SKM-1 treated with dmso at 0.1 percent for 144 hours (cell line): ENCODE measurements around the gene HDAC4.
"Not testable (repeated sequence)": the region's sequence is repeated elsewhere in the genome, so short reads cannot be mapped to it uniquely, and the experiment has no call there.

ENCODE experiments used
- DNase-seq: peaks from one replicate; lab custom pipeline; 2025; ENCODE audit not compliant: unreplicated experiment; lab: John Stamatoyannopoulos, UW

HDAC4 gene

GRCh38 chr2:239400596-239401066 is at the start of gene HDAC4:
TSS of gene HDAC4 (minus strand) at chr2:239401020. CDS start at chr2:239352699, 48,321 bp downstream.
- no peak for DNase-seq

- DNase-seq = not testable (repeated sequence)
These were observed 48.6 kb upstream of the HDAC4 start for GRCh38 chr2:239449468-239449867.

- no peak for DNase-seq
These were observed 45.1 kb upstream of the HDAC4 start for GRCh38 chr2:239445771-239446524.

GRCh38 chr2:239444626-239445577 is 44.1 kb upstream of the HDAC4 start:
- peak; percentile 69 for DNase-seq

GRCh38 chr2:239443666-239444567 is 43.1 kb upstream of the HDAC4 start:
- DNase-seq = no peak

DNA sequence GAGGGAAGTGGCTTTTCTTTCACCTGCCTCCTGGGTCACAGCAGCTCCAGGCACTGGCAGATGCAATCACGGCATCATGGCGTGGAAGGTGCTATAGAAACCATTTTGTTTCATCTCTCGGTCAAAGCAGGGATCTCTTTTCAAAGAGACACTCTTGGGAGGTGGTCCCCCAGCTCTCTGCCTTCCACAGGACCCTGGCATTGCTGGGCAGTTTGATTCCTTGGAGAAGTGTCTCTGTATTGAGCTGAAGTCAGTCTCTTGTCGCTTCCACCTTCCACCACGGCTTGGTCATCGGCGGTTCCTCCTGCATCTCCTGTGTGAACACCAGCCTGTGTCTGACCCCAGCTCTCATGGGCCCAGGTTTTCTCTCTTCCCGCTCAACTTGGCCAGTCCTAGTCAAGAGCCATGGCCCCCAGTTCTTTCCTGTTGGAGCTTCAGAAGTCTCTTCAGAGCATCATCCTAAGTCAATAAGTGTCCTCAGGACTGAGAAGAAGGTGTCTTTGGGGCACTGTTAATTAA is 42.3 kb upstream of the HDAC4 start:
- DNase-seq = no peak

GRCh38 chr2:239442192-239442591 is 41.4 kb upstream of the HDAC4 start:
- DNase-seq = no peak

- DNase-seq = no peak
These were observed 40.6 kb upstream of the HDAC4 start for GRCh38 chr2:239441261-239442078.

- DNase-seq = no peak
These were observed 39.7 kb upstream of the HDAC4 start for GRCh38 chr2:239440511-239440959.

DNA sequence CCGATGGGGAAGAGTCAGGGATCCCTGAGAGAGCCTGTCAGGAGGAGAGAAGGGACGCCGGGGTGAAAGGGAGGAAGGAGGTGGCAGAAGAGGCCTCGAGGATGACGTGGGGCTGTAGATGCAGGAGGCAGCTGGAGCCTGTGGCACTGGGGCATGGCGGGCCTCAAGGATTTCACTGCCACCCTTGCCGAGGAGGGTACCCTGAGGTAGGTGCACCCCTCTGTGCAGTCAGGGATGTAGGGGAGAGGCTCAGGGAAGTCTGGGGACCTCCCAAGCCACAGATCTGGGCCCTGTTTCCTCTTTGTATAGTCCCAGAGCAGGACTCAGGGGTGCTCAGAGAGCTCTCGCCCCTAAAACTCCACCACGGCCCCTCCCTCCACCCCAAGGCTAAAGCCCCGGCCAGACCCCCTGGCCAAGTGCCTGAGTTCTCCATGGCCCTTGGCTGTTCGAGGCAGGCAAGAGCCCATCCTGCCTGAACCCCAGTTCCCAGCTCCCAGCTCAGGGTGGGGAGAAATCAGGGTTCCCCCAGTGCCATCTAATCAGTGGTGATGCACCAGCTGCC is 39.0 kb upstream of the HDAC4 start:
- no peak for DNase-seq

DNA sequence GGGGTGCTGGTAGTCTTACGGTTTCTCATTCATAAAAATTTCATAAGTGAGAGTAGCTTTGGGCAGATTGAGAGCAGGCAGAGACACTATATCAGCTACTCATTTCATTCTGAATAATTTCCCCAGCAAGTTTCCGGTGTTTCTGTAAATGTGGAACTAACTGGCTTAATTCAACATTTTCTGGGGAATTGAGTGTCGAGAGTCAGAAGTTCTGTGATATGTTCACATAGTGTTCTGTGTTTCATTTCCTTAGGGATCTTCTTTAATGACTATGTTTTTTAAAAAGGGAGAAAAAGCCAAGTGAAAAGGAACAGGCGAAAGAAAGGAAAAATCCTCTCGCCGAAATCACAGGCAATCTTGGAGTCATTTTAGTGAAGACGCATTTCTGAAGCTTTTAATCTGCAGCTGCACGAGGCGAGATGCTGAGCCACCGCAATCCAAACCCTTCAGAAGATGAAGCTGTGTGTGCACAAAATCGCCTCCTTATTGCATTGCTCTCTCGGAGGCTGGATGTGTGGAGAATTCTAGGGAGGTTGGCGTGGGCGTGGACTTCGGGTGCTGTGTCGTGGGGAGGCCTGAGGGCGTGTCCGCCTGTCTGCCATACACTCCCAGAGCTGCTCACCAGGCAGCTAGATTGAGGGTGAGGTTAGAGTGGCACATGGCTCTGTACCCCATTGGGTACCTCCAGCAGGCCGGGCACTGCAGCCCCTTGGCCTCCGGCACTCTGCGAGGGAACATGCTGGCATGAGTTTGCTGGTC is 38.4 kb upstream of the HDAC4 start:
- no peak for DNase-seq

DNA sequence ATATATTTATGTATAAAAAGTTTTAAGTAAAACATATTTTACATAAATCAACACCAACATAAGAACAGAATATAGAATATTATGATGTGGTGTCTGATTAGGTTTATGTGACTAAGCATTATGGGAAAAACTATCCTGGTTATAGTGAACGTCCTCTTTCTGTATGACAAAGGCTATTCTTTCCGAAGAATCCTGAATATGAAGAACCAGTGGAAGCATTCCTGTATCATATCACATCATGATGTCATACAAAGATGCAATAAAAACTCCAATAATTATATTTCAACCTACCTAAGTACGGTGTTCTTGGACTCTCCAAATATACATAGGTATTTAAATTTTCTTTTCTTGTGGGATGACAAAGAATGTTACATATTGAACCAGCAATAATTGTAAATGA is 37.5 kb upstream of the HDAC4 start:
- DNase-seq = no peak

DNA sequence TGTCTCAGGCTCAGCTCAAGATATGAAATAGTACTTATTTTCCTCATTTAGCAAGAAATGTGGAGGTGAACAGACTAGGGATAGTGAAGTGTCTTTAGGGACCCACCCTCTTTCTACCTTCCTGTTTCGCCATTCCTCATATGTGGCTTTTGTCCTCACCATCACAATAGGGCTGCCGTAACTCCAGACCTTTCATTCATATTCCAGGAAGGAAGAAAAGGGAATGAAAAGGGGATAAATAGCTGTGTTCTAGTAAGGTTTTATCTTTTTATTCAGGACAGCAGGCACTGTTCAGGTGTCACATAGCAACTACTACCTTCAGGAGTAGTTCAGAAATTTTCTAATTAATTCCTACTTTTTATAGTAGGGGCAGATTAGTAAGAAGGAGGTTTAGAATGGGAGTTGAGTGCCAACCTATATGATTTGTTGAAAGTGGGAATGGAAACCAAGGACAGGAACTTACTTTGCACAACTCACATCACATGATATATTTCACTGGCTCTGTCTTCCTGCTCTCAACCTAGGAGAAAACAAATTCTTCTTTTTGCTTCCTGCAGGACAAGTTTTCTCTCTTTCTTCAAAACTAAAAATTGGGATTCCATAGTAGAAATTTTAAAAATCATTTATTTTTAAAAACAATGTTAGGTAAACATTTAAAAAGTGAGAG is 36.0 kb upstream of the HDAC4 start:
- peak; percentile 21 for DNase-seq

GRCh38 chr2:239436076-239436475 is 35.3 kb upstream of the HDAC4 start:
- no peak for DNase-seq

GRCh38 chr2:239433777-239434403 is 33.1 kb upstream of the HDAC4 start:
- no peak for DNase-seq

GRCh38 chr2:239432174-239432573 is 31.4 kb upstream of the HDAC4 start:
- no peak for DNase-seq

- no peak for DNase-seq
These were observed 30.7 kb upstream of the HDAC4 start for GRCh38 chr2:239431536-239431935.
